Prostate gland (tissue), 2 donors: ENCODE data around the gene RPL7A.

Experiments used
- CTCF ChIP-seq, 4 experiments: fragments of 200-600 bp in 2 of 4; fragments of 450-650 bp in 2 of 4; sonication (generic) in 2 of 4; IDR thresholded peaks; 1 replicate in 3 of 4; 2 replicates in 1 of 4; pipeline ENCODE4 v1.5.1; 2016 to 2019; ENCODE audit warnings: antibody characterized with exemption in 4 of 4, mild to moderate bottlenecking in 2 of 4, moderate library complexity in 2 of 4
- POLR2A ChIP-seq: fragments of 450-650 bp; IDR thresholded peaks from one replicate; pipeline ENCODE4 v1.6.1; 2016; ENCODE audit warnings: antibody characterized with exemption, mild to moderate bottlenecking
- POLR2AphosphoS5 ChIP-seq: sonication (generic); formaldehyde crosslinking; IDR thresholded peaks from one replicate; pipeline ENCODE4 v1.6.1; 2017; ENCODE audit warnings: antibody characterized with exemption

- TF ChIP-seq POLR2AphosphoS5 (no peak), CTCF (IDR thresholded peaks at IDR 0.05) (no peak), POLR2A (no peak)
These were observed 5.4 kb upstream of the RPL7A start for GRCh38 chr9:133342570-133342969.
